WTC11 (cell line): Measurements from ENCODE around the gene HSD11B1L. TPM values are rescaled to one million over a fixed set of nuclear protein-coding genes. Genes with fewer than 3 reads are reported as not detected.

ENCODE experiments used
- ATAC-seq: fragments of 200-7000 bp; cut with Tn5 transposase; 2 replicates; pipeline ENCODE4 v1.10.0; 2021; ENCODE audit warnings: mild to moderate bottlenecking, moderate library complexity
- CTCF ChIA-PET: fragments of 300-600 bp; sonication (Branson Sonifier 250); formaldehyde crosslinking; loops from one replicate; lab custom pipeline; 2021; ENCODE audit warnings: antibody characterized with exemption; lab: Charles Lee
- POLR2A ChIA-PET: fragments of 350-600 bp; sonication (Branson Sonifier 250); formaldehyde crosslinking; loops from one replicate; lab custom pipeline; 2021; ENCODE audit warnings: antibody characterized with exemption; lab: Charles Lee
- DNase-seq: peaks from one replicate; pipeline ENCODE4 v3.0.0; 2021; ENCODE audit warnings: low spot score
- H3K27ac Mint-ChIP-seq: 2 replicates; pipeline ENCODE4 v1.8.0; 2021; ENCODE audit warnings: mixed read lengths
- H3K27me3 Mint-ChIP-seq: 2 replicates; pipeline ENCODE4 v1.8.0; 2021; ENCODE audit warnings: low read depth, mild to moderate bottlenecking, moderate library complexity, mixed read lengths
- H3K36me3 Mint-ChIP-seq: 2 replicates; pipeline ENCODE4 v1.8.0; 2021; ENCODE audit warnings: mixed read lengths
- H3K4me1 Mint-ChIP-seq: 2 replicates; pipeline ENCODE4 v1.8.0; 2022; ENCODE audit warnings: mixed read lengths
- H3K4me3 Mint-ChIP-seq: 2 replicates; pipeline ENCODE4 v1.8.0; 2021; ENCODE audit warnings: mild to moderate bottlenecking, moderate library complexity, mixed read lengths
- H3K9me3 Mint-ChIP-seq: 2 replicates; pipeline ENCODE4 v1.8.0; 2021; ENCODE audit warnings: mixed read lengths
- ATF1 ChIP-seq: sonication (generic); formaldehyde crosslinking; IDR thresholded peaks from 2 replicates; pipeline ENCODE4 v1.8.1; 2023; ENCODE audit warnings: mild to moderate bottlenecking, moderate library complexity, missing genetic modification reagents
- CREB1 ChIP-seq: sonication (generic); formaldehyde crosslinking; IDR thresholded peaks from 2 replicates; pipeline ENCODE4 v1.8.0; 2023; ENCODE audit warnings: mild to moderate bottlenecking, missing genetic modification reagents
- ELF4 ChIP-seq: sonication (generic); formaldehyde crosslinking; IDR thresholded peaks from 2 replicates; pipeline ENCODE4 v1.8.1; 2022; ENCODE audit warnings: low read depth, mild to moderate bottlenecking, moderate library complexity, missing genetic modification reagents
- EMX1 ChIP-seq: fragments of 250-450 bp; sonication (Bioruptor Pico); IDR thresholded peaks from 2 replicates; pipeline ENCODE4 v1.8.0; 2021; ENCODE audit warnings: mild to moderate bottlenecking
- ETV6 ChIP-seq: sonication (generic); formaldehyde crosslinking; IDR thresholded peaks from 2 replicates; pipeline ENCODE4 v1.8.1; 2022; ENCODE audit warnings: mild to moderate bottlenecking, missing genetic modification reagents
- HMGA2 ChIP-seq: fragments of 250-450 bp; sonication (Bioruptor Pico); IDR thresholded peaks from 2 replicates; pipeline ENCODE4 v1.4.0; 2021; ENCODE audit warnings: mild to moderate bottlenecking, moderate library complexity
- JUN ChIP-seq: sonication (generic); formaldehyde crosslinking; IDR thresholded peaks from 2 replicates; pipeline ENCODE4 v1.8.0; 2023; ENCODE audit warnings: mild to moderate bottlenecking, missing genetic modification reagents
- MXD4 ChIP-seq: fragments of 250-450 bp; sonication (Bioruptor Pico); IDR thresholded peaks from 2 replicates; pipeline ENCODE4 v1.8.0; 2021; ENCODE audit warnings: mild to moderate bottlenecking, moderate library complexity, borderline replicate concordance
- NFYB ChIP-seq: sonication (generic); formaldehyde crosslinking; conservative IDR thresholded peaks from 2 replicates; pipeline ENCODE4 v1.8.0; 2022; ENCODE audit warnings: low read depth, missing genetic modification reagents
- NR3C1 ChIP-seq: sonication (generic); formaldehyde crosslinking; conservative IDR thresholded peaks from 2 replicates; pipeline ENCODE4 v1.8.1; 2023; ENCODE audit warnings: low read depth, mild to moderate bottlenecking, missing genetic modification reagents
- SMAD3 ChIP-seq: sonication (generic); formaldehyde crosslinking; IDR thresholded peaks from 2 replicates; pipeline ENCODE4 v1.8.0; 2022; ENCODE audit warnings: missing genetic modification reagents, mild to moderate bottlenecking, borderline replicate concordance
- SMAD4 ChIP-seq: sonication (generic); formaldehyde crosslinking; IDR thresholded peaks from 2 replicates; pipeline ENCODE4 v1.8.0; 2022; ENCODE audit warnings: mild to moderate bottlenecking, missing genetic modification reagents
- TCF7 ChIP-seq: sonication (generic); formaldehyde crosslinking; IDR thresholded peaks from 2 replicates; pipeline ENCODE4 v1.8.0; 2022; ENCODE audit warnings: mild to moderate bottlenecking, low read depth, missing genetic modification reagents, moderate library complexity
- TEAD4 ChIP-seq: sonication (generic); formaldehyde crosslinking; IDR thresholded peaks from 2 replicates; pipeline ENCODE4 v1.8.0; 2022; ENCODE audit warnings: mild to moderate bottlenecking, missing genetic modification reagents
- ZNF232 ChIP-seq: sonication (generic); formaldehyde crosslinking; IDR thresholded peaks from 2 replicates; pipeline ENCODE4 v1.8.0; 2022; ENCODE audit warnings: mild to moderate bottlenecking, missing genetic modification reagents
- ZNF263 ChIP-seq: sonication (generic); formaldehyde crosslinking; IDR thresholded peaks from 2 replicates; pipeline ENCODE4 v1.8.1; 2022; ENCODE audit warnings: low read depth, mild to moderate bottlenecking, moderate library complexity, missing genetic modification reagents
- ZNF396 ChIP-seq: fragments of 250-450 bp; sonication (Bioruptor Pico); IDR thresholded peaks from 2 replicates; pipeline ENCODE4 v1.8.0; 2021; ENCODE audit warnings: mild to moderate bottlenecking, moderate library complexity, borderline replicate concordance
- total RNA-seq: library from RNA; stranded (reverse); gene quantifications from 3 replicates; pipeline ENCODE4 v1.2.3, GENCODE V29; 2021
- TF ChIP-seq, protein P1 (sequence below): sonication (generic); formaldehyde crosslinking; IDR thresholded peaks from 2 replicates; pipeline ENCODE4 v1.8.1; 2023; ENCODE audit warnings: mild to moderate bottlenecking, missing genetic modification reagents, moderate library complexity
- TF ChIP-seq, protein P2 (sequence below): sonication (generic); formaldehyde crosslinking; IDR thresholded peaks from 2 replicates; pipeline ENCODE4 v1.8.0; 2023; ENCODE audit warnings: missing genetic modification reagents
- TF ChIP-seq, protein P3 (sequence below): sonication (generic); formaldehyde crosslinking; IDR thresholded peaks from 2 replicates; pipeline ENCODE4 v1.8.0; 2023; ENCODE audit warnings: missing genetic modification reagents, mild to moderate bottlenecking, borderline replicate concordance
- TF ChIP-seq, protein P4 (sequence below): sonication (generic); formaldehyde crosslinking; IDR thresholded peaks from 2 replicates; pipeline ENCODE4 v1.8.0; 2022; ENCODE audit warnings: mild to moderate bottlenecking, missing genetic modification reagents
- TF ChIP-seq, protein P5 (sequence below): fragments of 250-450 bp; sonication (Bioruptor Pico); IDR thresholded peaks from 2 replicates; pipeline ENCODE4 v1.9.0; 2021; ENCODE audit warnings: mild to moderate bottlenecking, borderline replicate concordance
- TF ChIP-seq, protein P6 (sequence below): fragments of 250-450 bp; sonication (Bioruptor Pico); IDR thresholded peaks from 2 replicates; pipeline ENCODE4 v2.1.2; 2022; ENCODE audit warnings: mild to moderate bottlenecking, moderate library complexity

Gene HSD11B1L
- total RNA-seq, 1 experiment from 2014 or later, result 11.8 TPM

DNA sequence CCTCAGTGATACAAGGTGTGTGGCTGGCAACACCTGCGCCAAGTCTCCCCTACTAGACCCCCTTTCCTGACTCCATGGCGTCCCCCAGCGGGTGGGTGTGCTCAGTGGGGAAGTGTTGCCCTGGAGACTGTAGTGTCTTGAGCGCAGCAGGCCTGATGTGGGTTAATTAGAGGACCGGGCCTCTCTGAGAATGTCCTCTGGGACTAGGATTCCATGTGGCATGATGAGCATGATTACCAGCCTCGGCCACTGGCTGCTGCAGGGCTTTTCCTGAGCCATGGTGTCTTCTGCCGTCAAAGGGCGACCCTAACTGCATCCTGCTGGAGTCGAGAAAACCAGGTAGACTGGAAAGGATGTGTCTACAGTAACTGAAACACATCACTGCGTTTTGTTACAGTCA is 28.6 kb upstream of the HSD11B1L start (continued):
- TF ChIP-seq, protein P1, sequence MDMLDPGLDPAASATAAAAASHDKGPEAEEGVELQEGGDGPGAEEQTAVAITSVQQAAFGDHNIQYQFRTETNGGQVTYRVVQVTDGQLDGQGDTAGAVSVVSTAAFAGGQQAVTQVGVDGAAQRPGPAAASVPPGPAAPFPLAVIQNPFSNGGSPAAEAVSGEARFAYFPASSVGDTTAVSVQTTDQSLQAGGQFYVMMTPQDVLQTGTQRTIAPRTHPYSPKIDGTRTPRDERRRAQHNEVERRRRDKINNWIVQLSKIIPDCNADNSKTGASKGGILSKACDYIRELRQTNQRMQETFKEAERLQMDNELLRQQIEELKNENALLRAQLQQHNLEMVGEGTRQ, result no peak
- TF ChIP-seq TEAD4 (CRISPR knock-in tag) (no peak), ELF4 (no peak), MXD4 (no peak), ZNF232 (no peak), EMX1 (no peak)
- TF ChIP-seq, protein P2, sequence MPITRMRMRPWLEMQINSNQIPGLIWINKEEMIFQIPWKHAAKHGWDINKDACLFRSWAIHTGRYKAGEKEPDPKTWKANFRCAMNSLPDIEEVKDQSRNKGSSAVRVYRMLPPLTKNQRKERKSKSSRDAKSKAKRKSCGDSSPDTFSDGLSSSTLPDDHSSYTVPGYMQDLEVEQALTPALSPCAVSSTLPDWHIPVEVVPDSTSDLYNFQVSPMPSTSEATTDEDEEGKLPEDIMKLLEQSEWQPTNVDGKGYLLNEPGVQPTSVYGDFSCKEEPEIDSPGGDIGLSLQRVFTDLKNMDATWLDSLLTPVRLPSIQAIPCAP (CRISPR knock-in tag), result no peak
- TF ChIP-seq, protein P3, sequence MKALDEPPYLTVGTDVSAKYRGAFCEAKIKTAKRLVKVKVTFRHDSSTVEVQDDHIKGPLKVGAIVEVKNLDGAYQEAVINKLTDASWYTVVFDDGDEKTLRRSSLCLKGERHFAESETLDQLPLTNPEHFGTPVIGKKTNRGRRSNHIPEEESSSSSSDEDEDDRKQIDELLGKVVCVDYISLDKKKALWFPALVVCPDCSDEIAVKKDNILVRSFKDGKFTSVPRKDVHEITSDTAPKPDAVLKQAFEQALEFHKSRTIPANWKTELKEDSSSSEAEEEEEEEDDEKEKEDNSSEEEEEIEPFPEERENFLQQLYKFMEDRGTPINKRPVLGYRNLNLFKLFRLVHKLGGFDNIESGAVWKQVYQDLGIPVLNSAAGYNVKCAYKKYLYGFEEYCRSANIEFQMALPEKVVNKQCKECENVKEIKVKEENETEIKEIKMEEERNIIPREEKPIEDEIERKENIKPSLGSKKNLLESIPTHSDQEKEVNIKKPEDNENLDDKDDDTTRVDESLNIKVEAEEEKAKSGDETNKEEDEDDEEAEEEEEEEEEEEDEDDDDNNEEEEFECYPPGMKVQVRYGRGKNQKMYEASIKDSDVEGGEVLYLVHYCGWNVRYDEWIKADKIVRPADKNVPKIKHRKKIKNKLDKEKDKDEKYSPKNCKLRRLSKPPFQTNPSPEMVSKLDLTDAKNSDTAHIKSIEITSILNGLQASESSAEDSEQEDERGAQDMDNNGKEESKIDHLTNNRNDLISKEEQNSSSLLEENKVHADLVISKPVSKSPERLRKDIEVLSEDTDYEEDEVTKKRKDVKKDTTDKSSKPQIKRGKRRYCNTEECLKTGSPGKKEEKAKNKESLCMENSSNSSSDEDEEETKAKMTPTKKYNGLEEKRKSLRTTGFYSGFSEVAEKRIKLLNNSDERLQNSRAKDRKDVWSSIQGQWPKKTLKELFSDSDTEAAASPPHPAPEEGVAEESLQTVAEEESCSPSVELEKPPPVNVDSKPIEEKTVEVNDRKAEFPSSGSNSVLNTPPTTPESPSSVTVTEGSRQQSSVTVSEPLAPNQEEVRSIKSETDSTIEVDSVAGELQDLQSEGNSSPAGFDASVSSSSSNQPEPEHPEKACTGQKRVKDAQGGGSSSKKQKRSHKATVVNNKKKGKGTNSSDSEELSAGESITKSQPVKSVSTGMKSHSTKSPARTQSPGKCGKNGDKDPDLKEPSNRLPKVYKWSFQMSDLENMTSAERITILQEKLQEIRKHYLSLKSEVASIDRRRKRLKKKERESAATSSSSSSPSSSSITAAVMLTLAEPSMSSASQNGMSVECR (CRISPR knock-in tag), result no peak

DNA sequence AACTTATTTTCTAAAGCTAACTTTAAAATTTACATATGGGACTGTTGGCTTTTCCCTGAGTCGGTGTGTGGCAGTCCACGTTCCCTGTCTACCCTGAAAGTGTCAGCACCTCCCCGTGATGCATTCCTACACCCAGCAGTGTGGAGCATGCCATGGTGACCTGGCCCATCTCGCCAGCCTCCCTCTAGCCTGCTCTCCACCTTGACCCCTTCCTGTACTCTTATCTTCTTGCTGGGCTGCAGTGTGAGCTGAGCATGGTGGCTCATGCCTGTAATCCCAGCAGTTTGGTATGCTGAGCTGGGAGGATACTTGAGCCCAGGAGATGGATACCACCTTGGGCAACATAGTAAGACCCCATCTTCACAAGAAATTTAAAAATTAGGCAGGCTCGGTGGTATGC is 25.9 kb upstream of the HSD11B1L start:
- Mint-ChIP-seq H3K9me3 (no peaks in the 10 kb centered on the region), H3K4me1 (no peaks in the 10 kb centered on the region)
- TF ChIP-seq TCF7 (CRISPR knock-in tag), result no peak
- TF ChIP-seq, protein P2 (CRISPR knock-in tag), result no peak
- no peak for TF ChIP-seq ETV6 (CRISPR knock-in tag)
- TF ChIP-seq TEAD4 (CRISPR knock-in tag), result no peak
- TF ChIP-seq NFYB, result no peak
- no peak for TF ChIP-seq NR3C1 (CRISPR knock-in tag)
- no peak for TF ChIP-seq CREB1 (CRISPR knock-in tag)
- no peak for TF ChIP-seq JUN (CRISPR knock-in tag)
- TF ChIP-seq, protein P4, sequence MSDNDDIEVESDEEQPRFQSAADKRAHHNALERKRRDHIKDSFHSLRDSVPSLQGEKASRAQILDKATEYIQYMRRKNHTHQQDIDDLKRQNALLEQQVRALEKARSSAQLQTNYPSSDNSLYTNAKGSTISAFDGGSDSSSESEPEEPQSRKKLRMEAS (CRISPR knock-in tag), result no peak
- TF ChIP-seq ZNF396 (CRISPR knock-in tag), result no peak
- TF ChIP-seq HMGA2 (CRISPR knock-in tag), result no peak
- TF ChIP-seq SMAD3 (CRISPR knock-in tag), result no peak
- TF ChIP-seq, all 79 proteins: peak for 0
- Mint-ChIP-seq H3K36me3 (peaks cover 74% of the 10 kb centered on the region), H3K27me3 (no peaks in the 10 kb centered on the region), H3K4me3 (no peak overlapping the region), H3K27ac (peak overlapping the region; percentile 9; the same call in 1 of the 2 replicates)
- no peak for ATAC-seq
- no peak for DNase-seq
- CTCF ChIA-PET, result no interaction called here
- POLR2A ChIA-PET, result no interaction called here

DNA sequence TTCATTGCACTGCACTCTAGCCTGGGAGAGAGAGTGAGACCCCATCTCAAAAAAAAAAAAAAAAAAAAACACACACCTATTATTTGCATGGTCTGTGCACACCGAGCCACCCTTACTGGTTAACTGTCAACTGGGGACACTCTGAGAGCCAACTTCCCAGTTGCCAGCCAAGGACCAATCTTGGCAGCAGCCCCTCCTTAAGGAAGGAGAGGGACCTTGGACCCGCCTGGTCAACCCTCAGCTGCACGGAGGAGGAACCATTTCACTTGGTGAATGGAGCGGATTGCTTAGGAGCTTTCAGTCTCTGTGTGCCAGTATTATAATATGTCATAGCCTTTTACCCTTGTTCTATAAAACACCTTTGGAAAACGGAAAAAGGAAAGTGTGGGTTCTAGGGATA is 25.4 kb upstream of the HSD11B1L start:
- Mint-ChIP-seq H3K36me3 (peaks cover 70% of the 10 kb centered on the region), H3K4me1 (no peaks in the 10 kb centered on the region), H3K27ac (no peak overlapping the region)
- no peak for ATAC-seq
- DNase-seq, result no peak
- TF ChIP-seq, protein P5, sequence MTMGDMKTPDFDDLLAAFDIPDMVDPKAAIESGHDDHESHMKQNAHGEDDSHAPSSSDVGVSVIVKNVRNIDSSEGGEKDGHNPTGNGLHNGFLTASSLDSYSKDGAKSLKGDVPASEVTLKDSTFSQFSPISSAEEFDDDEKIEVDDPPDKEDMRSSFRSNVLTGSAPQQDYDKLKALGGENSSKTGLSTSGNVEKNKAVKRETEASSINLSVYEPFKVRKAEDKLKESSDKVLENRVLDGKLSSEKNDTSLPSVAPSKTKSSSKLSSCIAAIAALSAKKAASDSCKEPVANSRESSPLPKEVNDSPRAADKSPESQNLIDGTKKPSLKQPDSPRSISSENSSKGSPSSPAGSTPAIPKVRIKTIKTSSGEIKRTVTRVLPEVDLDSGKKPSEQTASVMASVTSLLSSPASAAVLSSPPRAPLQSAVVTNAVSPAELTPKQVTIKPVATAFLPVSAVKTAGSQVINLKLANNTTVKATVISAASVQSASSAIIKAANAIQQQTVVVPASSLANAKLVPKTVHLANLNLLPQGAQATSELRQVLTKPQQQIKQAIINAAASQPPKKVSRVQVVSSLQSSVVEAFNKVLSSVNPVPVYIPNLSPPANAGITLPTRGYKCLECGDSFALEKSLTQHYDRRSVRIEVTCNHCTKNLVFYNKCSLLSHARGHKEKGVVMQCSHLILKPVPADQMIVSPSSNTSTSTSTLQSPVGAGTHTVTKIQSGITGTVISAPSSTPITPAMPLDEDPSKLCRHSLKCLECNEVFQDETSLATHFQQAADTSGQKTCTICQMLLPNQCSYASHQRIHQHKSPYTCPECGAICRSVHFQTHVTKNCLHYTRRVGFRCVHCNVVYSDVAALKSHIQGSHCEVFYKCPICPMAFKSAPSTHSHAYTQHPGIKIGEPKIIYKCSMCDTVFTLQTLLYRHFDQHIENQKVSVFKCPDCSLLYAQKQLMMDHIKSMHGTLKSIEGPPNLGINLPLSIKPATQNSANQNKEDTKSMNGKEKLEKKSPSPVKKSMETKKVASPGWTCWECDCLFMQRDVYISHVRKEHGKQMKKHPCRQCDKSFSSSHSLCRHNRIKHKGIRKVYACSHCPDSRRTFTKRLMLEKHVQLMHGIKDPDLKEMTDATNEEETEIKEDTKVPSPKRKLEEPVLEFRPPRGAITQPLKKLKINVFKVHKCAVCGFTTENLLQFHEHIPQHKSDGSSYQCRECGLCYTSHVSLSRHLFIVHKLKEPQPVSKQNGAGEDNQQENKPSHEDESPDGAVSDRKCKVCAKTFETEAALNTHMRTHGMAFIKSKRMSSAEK (CRISPR knock-in tag), result no peak
- TF ChIP-seq, protein P6, sequence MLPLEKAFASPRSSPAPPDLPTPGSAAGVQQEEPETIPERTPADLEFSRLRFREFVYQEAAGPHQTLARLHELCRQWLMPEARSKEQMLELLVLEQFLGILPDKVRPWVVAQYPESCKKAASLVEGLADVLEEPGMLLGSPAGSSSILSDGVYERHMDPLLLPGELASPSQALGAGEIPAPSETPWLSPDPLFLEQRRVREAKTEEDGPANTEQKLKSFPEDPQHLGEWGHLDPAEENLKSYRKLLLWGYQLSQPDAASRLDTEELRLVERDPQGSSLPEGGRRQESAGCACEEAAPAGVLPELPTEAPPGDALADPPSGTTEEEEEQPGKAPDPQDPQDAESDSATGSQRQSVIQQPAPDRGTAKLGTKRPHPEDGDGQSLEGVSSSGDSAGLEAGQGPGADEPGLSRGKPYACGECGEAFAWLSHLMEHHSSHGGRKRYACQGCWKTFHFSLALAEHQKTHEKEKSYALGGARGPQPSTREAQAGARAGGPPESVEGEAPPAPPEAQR (CRISPR knock-in tag), result no peak
- no peak for TF ChIP-seq NR3C1 (CRISPR knock-in tag)
- no peak for TF ChIP-seq ATF1 (CRISPR knock-in tag)
- TF ChIP-seq NFYB, result no peak
- no peak for TF ChIP-seq ZNF263 (CRISPR knock-in tag)
- TF ChIP-seq EMX1, result no peak
- TF ChIP-seq SMAD4 (CRISPR knock-in tag), result no peak
- TF ChIP-seq, all 79 proteins: peak for 0
- Mint-ChIP-seq H3K9me3 (no peaks in the 10 kb centered on the region), H3K27me3 (no peaks in the 10 kb centered on the region), H3K4me3 (no peak overlapping the region)
- ChIA-PET POLR2A (no interaction called here), CTCF (no interaction called here)
